HG02678 (cell line): ENCODE data around the gene ZDBF2.
A peak's percentile ranks its signal among the peaks of the same experiment; 100 is the strongest.
"Not testable (repeated sequence)": the region's sequence is repeated elsewhere in the genome, so short reads cannot be mapped to it uniquely, and the experiment has no call there.

Experiments used
- ATAC-seq: cut with Tn5 transposase; IDR thresholded peaks from one replicate; pipeline ENCODE4 v1.9.1; 2021; ENCODE audit warnings: mild to moderate bottlenecking, moderate library complexity; ENCODE audit not compliant: unreplicated experiment

ZDBF2 gene

DNA sequence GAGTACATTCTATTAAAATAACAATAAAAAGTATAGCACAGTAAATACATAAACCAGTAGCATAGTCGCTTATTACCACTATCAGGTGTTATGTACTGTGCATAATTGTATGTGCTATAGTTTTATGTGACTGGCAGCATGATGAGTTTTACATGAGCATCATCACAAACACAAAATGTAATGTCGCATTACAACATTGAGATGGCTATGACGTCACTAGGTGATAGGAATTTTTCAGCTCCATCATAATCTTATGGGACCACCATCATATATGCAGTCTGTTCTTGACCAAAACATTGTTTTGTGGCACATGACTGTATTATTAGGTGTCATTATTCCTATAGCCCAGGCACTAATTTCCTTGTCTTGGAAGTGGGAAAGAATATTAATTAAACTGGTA is 48.6 kb downstream of the ZDBF2 start:
- no peak for ATAC-seq

- ATAC-seq = no peak
Observed at GRCh38 chr2:206323486-206323885, 49.0 kb downstream of the ZDBF2 start.

GRCh38 chr2:206324869-206325268 is 50.4 kb downstream of the ZDBF2 start:
- no peak for ATAC-seq

GRCh38 chr2:206328974-206329373 is 54.5 kb downstream of the ZDBF2 start:
- ATAC-seq = no peak

- ATAC-seq = no peak
Observed at GRCh38 chr2:206336861-206337260, 62.4 kb downstream of the ZDBF2 start.

- no peak for ATAC-seq
Observed at GRCh38 chr2:206337956-206338355, 63.5 kb downstream of the ZDBF2 start.

GRCh38 chr2:206341396-206341795 is 66.9 kb downstream of the ZDBF2 start:
- ATAC-seq = no peak

DNA sequence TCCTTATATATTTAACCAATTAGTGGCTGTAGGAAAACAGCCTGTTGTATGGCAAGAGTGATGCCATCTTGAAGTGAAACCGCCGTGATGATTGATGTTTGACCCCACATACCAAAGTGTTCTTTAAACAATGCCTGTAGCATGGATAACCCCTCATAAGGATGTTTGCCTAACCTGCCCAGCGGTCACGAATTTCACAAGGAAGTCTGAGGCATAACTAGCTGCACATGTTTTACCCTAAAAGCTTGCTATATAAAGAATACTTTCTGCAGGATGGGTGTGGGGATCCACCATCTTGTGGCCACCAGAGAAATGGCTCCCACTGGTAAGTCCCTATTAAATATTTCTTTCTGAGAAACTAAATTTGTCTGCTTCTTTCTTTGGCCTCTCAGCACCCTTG is 68.7 kb downstream of the ZDBF2 start:
- no peak for ATAC-seq

- no peak for ATAC-seq
Observed at GRCh38 chr2:206343816-206344215, 69.4 kb downstream of the ZDBF2 start.

GRCh38 chr2:206345606-206346005 is 71.1 kb downstream of the ZDBF2 start:
- no peak for ATAC-seq

- ATAC-seq = no peak
Observed at GRCh38 chr2:206349375-206349774, 74.9 kb downstream of the ZDBF2 start.

DNA sequence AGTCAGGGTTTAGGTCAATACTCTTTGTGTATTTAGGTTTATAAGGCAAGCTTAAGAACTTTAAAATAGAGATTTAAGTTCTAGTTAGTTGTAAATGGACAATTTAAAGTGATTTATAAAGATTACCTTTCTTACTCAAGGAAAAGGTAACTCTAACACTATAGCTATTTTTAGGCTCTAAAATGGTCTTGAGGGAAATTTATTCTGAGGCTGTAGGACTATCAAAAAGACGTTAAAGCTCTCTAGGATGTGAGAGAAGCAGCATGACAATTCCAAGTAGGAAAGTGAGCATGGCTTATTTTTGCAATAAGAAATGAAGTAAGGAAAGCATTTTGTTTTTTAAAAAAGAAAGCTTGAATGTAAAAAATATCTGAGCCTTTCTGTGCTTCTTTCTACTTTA is 78.1 kb downstream of the ZDBF2 start:
- ATAC-seq = no peak

DNA sequence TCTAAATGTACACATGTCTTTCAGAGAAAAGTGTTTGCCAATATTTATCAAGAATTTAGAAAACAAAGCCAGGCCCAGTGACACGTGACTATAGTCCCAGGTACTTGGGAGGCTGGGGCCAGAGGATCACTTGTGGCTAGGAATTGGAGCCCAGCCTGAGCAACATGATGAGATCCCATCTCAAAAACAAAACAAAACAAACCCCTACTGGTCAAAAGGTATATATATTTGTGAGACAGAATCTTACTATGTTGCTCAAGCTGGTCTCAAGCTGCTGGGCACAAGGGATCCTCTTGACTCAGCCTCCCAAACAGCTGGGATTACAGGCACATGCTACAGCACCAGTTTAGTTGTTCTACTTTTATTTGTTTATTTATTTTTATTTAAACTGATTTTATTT is 79.2 kb downstream of the ZDBF2 start:
- no peak for ATAC-seq

GRCh38 chr2:206354129-206354528 is 79.7 kb downstream of the ZDBF2 start:
- ATAC-seq = no peak

DNA sequence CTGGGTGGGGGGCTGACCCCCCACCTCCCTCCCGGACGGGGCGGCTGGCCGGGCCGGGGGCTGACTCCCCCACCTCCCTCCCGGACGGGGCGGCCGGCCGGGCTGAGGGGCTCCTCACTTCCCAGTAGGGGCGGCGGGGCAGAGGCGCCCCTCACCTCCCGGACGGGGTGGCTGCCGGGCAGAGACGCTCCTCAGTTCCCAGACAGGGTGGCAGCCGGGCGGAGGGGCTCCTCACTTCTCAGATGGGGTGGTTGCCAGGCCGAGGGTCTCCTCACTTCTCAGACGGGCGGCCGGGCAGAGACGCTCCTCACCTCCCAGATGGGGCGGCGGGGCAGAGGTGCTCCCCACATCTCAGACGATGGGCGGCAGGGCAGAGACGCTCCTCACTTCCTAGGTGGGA is 82.4 kb downstream of the ZDBF2 start:
- not testable (repeated sequence) for ATAC-seq

GRCh38 chr2:206360840-206361239 is 86.4 kb downstream of the ZDBF2 start:
- ATAC-seq = not testable (repeated sequence)

DNA sequence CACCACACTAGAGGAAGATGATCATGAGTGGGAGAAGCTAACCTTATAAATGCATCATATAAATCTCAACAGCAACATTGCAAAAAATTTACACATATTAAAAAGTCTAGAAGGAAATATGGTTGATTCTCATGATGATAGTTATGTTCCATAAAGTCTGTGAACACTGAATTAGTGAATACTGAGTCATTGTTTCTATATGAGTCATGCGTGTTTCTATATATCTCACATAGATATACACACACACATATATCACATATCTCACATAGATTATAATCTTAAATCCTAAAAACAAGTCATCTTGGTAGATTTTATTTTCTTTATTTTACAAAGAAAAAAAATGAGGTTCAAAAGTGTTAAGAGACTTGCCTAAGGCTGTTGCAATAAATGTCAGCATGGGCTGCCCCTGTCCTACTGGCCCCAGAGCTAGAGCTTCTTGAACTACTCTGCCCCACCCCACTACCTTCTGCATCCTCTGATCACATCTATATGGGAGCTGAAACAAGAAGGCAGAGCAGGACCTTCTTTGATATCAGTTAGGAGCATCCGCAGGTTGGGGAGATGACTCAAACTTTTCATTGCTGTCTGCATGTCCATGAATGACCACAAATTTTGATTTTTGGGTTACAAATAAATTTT is 87.1 kb downstream of the ZDBF2 start:
- ATAC-seq = peak; percentile 67
